Measurements from ENCODE around the gene AIRE. TPM values are rescaled to one million over a fixed set of nuclear protein-coding genes. Genes with fewer than 3 reads are reported as not detected.

AIRE gene
- total and polyA plus RNA-seq, 4 donors, result 0.10 to 1.1 (median 0.56) TPM

DNA sequence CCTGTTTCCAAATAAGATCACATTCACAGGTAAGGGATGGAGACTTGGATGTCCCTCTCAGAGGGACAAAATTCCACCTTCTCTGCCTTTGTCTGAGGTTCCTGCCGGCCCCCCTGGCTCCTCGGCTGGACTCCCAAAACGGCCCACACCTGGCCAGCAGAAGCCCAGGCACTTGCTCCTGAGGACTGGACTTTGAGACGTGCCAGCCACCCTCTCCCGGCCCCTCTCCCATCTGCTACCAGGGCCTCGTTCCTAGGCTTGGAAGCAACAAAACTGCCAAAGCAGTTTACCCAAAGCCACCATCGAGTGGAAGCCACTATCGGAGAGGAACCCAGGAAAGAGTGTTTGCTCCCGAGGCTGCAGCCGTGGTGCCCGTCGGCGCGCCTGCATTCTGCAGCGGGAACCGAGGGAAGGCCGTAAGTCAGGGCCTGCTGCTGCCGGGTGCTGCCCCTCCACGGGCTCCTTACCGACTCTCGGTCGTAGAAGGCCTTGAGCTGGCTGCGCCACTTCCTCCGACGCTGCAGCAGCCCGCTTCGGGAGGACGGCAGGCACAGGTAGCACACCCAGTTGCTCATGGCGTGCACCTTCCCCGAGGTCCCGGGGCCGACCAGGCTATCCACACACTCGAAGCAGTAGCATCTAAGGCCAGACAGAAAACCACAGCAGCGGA is 27.5 kb upstream of the AIRE start:
- DNase-seq (ENCODE audit: low read depth in 4 of 6, low spot score in 6 of 6), result no peak
- Histone ChIP-seq H3K4me3 (ENCODE audit: low read depth, low read length) (no peak overlapping the region), H3K4me1 (ENCODE audit: control insufficient read depth, insufficient read depth, low read length) (peaks cover 2% of the 10 kb centered on the region), H3K36me3 (ENCODE audit: control insufficient read depth, insufficient read depth, low read length) (no peaks in the 10 kb centered on the region), H3K27me3 (ENCODE audit: control insufficient read depth, insufficient read depth, low read length) (no peaks in the 10 kb centered on the region), H3K27ac (ENCODE audit: low read depth, low read length) (no peak overlapping the region), H3K9me3 (ENCODE audit: control insufficient read depth, insufficient read depth, low read length) (no peaks in the 10 kb centered on the region)
- 87% methylated on average over 33 of the region's 34 CpGs for WGBS (ENCODE audit: insufficient coverage)

DNA sequence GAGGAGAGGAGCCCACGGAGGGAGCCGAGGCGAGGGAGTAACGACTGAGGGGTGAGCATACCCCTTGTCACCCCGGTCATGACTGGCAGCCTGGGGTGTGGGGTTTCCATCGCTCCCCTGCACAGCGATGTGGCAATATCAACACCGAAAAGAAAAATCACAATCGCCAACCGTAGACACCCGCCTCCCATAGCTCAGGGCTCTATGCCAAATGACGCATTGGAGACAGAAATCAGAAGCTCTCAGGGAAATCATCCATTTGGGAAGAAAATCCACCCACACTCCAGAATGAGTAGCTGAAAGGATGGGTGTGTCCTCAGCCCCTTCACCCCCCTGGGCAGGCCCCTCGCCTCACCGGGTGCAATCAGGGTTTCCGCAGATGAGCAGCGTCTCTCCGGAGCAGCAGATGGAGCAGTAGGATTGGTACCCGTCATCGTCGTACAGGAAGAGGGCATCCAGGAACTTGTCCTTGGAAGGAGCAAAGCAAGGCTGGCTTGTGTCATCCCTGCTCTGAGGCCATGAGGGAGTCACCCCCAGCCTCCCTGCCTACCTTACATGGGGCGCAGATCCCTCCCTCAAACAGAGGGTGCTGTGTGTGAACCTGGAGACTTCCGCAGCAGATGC is 26.5 kb upstream of the AIRE start:
- peaks cover 9% of the 10 kb centered on the region for H3K4me1 ChIP-seq (ENCODE audit: control insufficient read depth, insufficient read depth, low read length)
- no peaks in the 10 kb centered on the region for H3K27me3 ChIP-seq (ENCODE audit: control insufficient read depth, insufficient read depth, low read length)
- WGBS (ENCODE audit: insufficient coverage), result 80% methylated on average over 20 of the region's 22 CpGs
- no peak overlapping the region for H3K27ac ChIP-seq (ENCODE audit: low read depth, low read length)
- no peaks in the 10 kb centered on the region for H3K9me3 ChIP-seq (ENCODE audit: control insufficient read depth, insufficient read depth, low read length)
- H3K4me3 ChIP-seq (ENCODE audit: low read depth, low read length), result no peak overlapping the region
- no peak for DNase-seq (ENCODE audit: low read depth in 4 of 6, low spot score in 6 of 6)
- no peaks in the 10 kb centered on the region for H3K36me3 ChIP-seq (ENCODE audit: control insufficient read depth, insufficient read depth, low read length)

DNA sequence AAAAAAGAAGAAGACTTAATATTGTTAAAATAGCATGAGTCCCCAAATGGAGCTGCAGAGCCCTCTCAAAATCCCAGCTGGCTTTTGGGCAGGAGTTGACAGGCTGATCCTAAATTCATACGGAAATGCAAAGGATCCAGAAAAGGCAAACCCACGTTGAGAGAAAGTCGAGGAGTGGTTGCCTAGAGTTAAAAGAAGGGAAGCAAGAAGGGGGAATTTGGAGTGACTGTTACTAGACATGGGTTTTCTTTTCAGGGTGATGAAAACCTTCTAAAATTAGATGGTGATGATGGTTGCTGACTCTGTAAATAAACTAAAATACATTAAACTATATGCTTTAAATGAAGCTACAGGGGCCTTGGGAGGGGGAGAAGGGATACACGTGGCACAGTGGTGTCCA is 25.6 kb upstream of the AIRE start:
- Histone ChIP-seq H3K4me1 (ENCODE audit: control insufficient read depth, insufficient read depth, low read length) (peaks cover 9% of the 10 kb centered on the region), H3K4me3 (ENCODE audit: low read depth, low read length) (no peak overlapping the region)

DNA sequence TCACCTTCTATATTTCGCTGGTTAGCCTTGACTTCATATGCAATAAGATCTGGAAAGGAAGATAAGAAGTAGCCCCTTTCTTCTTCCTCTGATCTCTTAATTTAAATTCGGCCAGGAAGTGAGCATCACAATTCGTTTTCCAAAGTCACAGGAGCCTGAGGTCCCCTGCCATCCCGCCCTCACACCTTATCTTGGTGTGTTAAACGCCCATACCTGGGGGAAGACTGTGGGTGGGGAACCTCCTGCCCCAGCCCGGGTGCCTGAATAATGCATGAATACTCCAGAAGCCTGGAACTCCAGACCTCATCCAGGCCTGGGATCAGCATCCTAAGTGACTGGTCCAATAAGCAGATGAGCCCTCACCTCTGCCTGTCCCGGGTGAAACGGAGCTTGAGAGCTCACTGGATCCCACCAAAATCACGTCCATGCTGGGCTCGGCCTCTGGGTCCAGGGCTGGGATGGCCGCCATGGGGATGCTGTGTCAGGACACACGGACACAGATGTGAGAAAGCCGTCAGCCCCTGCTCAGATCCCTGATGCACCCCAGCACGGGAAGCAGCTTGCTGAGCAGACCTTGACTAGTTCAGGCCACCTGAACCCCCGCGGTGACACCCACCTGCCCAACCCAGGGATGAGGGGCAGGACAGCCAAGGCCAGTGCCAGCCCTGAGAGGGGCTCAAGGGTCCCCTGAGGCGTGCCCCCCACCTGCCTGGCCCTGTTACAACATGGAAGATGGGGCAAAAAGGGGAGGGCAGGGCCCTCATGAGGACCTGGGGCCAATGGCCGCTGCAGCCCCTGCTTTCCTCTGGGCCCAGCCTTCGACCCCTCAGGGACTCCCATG is 24.7 kb upstream of the AIRE start:
- Histone ChIP-seq H3K4me3 (ENCODE audit: low read depth, low read length) (no peak overlapping the region), H3K27me3 (ENCODE audit: control insufficient read depth, insufficient read depth, low read length) (no peaks in the 10 kb centered on the region), H3K4me1 (ENCODE audit: control insufficient read depth, insufficient read depth, low read length) (peaks cover 9% of the 10 kb centered on the region), H3K27ac (ENCODE audit: low read depth, low read length) (no peak overlapping the region), H3K36me3 (ENCODE audit: control insufficient read depth, insufficient read depth, low read length) (no peaks in the 10 kb centered on the region), H3K9me3 (ENCODE audit: control insufficient read depth, insufficient read depth, low read length) (no peaks in the 10 kb centered on the region)
- WGBS (ENCODE audit: insufficient coverage), result 85% methylated on average over 14 of the region's 19 CpGs
- no peak for DNase-seq (ENCODE audit: low read depth in 4 of 6, low spot score in 6 of 6)

More for the DNA sequence above, 25.6 kb upstream of the AIRE start:
- WGBS (ENCODE audit: insufficient coverage), result 78% methylated on average over 3 of the region's 4 CpGs
- Histone ChIP-seq H3K36me3 (ENCODE audit: control insufficient read depth, insufficient read depth, low read length) (no peaks in the 10 kb centered on the region), H3K27me3 (ENCODE audit: control insufficient read depth, insufficient read depth, low read length) (no peaks in the 10 kb centered on the region), H3K9me3 (ENCODE audit: control insufficient read depth, insufficient read depth, low read length) (no peaks in the 10 kb centered on the region), H3K27ac (ENCODE audit: low read depth, low read length) (no peak overlapping the region)
- DNase-seq (ENCODE audit: low read depth in 4 of 6, low spot score in 6 of 6), result no peak

DNA sequence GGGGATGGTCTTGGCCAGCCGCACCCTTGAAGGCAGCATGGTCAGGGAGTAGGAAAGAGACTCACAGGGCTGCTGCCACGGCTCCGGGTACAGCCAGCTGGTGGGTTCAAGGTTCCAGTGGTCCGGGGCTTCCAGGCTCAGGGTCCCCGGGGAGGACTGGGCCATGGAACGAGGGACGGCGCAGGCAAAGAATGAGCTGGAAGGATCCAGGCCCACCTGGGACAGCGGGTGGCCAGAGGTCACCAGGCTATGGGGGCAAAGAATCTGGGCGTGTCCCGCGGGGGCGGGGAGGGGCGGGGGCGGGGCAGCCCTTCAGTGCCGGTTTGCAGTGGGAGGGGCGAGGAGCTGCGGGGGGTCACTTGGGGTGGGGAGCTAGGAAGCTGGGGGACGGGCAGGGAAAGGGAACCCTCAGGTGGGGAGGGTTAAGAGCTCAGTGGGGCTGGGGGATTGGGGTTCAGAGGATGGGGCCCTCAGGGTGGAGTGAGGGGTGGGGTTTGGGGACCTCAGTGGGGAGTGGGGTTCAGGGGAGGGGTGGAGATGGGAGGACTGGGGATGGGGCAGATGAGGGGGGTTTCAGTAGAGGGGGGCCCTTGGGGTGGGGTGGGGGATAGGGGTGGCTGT is 23.9 kb upstream of the AIRE start, which contains the start of gene DNMT3L:
DNMT3L (minus strand) TSS at position 223 of the 621 bp plus-strand sequence. CDS start 638 bp downstream, outside the sequence.
- DNase-seq (ENCODE audit: low read depth in 4 of 6, low spot score in 6 of 6), result no peak
- H3K4me1 ChIP-seq (ENCODE audit: control insufficient read depth, insufficient read depth, low read length), result peaks cover 9% of the 10 kb centered on the region
- no peaks in the 10 kb centered on the region for H3K9me3 ChIP-seq (ENCODE audit: control insufficient read depth, insufficient read depth, low read length)
- no peak within 1 kb of the TSS for H3K27ac ChIP-seq (ENCODE audit: low read depth, low read length)
- no peaks in the 10 kb centered on the region for H3K36me3 ChIP-seq (ENCODE audit: control insufficient read depth, insufficient read depth, low read length)
- H3K4me3 ChIP-seq (ENCODE audit: low read depth, low read length), result no peak within 1 kb of the TSS
- 77% methylated on average over 18 of the region's 19 CpGs for WGBS (ENCODE audit: insufficient coverage)
- H3K27me3 ChIP-seq (ENCODE audit: control insufficient read depth, insufficient read depth, low read length), result no peaks in the 10 kb centered on the region

DNA sequence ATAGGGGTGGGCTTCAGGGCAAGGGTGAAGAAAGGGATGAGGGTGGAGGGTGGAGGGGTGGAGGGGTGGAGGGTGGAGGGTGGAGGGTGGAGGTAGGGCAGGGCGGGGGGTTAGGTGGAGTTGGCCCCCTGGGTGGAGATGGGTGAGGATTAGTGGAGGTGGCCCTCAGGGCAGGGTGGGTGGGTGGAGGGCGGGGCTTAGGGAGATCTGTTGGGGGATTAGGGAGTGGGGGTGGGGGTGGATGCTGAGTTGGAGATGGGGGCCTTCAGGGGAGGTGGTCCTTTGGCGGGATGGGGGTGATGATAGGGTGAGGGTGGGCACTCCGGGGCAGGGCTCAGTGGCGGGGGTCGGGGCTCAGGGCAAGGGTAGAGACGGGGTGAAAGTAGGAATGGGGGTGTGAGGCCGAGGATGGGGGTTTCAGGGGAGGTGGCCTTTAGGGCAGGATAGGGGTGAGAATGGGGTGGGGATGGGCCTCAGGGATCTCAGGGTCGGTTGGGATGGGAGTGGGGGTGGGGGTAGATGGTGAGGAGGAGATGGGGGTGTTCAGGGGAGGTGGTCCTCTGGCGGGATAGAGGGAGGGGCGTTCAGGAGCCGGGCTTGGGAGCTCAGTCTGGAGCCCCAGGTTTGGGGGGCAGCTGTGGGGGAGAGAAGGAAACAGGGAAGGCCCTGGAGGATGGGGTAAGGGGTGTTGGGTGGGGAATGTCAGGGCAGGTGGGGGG is 23.2 kb upstream of the AIRE start:
- Histone ChIP-seq H3K4me1 (ENCODE audit: control insufficient read depth, insufficient read depth, low read length) (peaks cover 9% of the 10 kb centered on the region), H3K27me3 (ENCODE audit: control insufficient read depth, insufficient read depth, low read length) (no peaks in the 10 kb centered on the region), H3K36me3 (ENCODE audit: control insufficient read depth, insufficient read depth, low read length) (no peaks in the 10 kb centered on the region), H3K27ac (ENCODE audit: low read depth, low read length) (no peak overlapping the region), H3K9me3 (ENCODE audit: control insufficient read depth, insufficient read depth, low read length) (no peaks in the 10 kb centered on the region), H3K4me3 (ENCODE audit: low read depth, low read length) (no peak overlapping the region)
- no peak for DNase-seq (ENCODE audit: low read depth in 4 of 6, low spot score in 6 of 6)
- 85% methylated on average over 10 of the region's 12 CpGs for WGBS (ENCODE audit: insufficient coverage)

DNA sequence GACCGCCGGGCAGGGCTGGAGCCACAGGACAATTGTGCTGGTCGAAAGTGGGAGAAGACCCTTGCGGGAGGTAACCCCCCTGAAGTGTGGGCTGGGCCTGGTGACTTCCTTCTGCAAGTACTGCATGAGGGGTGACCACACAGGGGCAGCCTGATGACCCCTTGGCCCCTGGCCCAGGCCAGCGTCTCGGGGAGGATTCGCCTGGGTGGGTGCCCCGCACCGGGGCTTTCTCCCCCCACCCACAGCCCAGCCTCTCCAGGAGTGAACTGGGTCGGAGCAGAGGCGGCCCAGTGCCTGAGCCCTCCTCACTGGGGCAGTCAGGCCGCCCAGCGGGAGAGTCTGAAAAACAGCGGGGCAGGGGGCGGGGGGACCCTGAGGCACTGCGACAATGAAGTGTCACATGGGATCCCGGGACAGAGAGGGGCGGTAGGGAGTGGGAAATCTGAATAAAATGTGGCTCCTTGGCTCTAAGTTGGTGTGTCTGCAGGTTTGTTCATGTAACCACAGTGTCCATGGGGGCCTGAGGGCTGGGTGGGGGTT is 22.4 kb upstream of the AIRE start:
- DNase-seq (ENCODE audit: low read depth in 4 of 6, low spot score in 6 of 6), result no peak
- Histone ChIP-seq H3K4me1 (ENCODE audit: control insufficient read depth, insufficient read depth, low read length) (peaks cover 9% of the 10 kb centered on the region), H3K27me3 (ENCODE audit: control insufficient read depth, insufficient read depth, low read length) (no peaks in the 10 kb centered on the region), H3K36me3 (ENCODE audit: control insufficient read depth, insufficient read depth, low read length) (no peaks in the 10 kb centered on the region), H3K27ac (ENCODE audit: low read depth, low read length) (no peak overlapping the region), H3K9me3 (ENCODE audit: control insufficient read depth, insufficient read depth, low read length) (no peaks in the 10 kb centered on the region), H3K4me3 (ENCODE audit: low read depth, low read length) (no peak overlapping the region)
- WGBS (ENCODE audit: insufficient coverage), result 24% methylated on average over 15 of the region's 18 CpGs

DNA sequence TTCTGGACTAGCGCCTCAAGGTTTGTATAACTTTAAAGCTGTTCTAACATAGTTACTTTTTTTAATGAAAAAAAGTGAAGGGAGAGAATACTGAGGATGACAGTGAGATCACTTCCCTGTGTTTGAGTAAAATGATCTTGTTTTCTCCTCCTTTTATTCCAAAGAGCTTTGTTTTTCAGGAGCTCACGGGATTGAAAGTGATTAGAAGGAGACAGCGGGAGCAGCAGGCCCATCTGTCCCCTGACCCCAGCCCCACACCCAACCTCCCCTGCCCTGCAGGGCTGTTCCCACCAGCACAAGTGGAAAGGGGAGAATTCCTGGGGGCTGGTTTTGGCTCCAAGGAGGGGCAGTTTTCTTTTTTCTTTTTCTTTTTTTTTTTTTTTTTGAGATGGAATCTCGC is 21.9 kb upstream of the AIRE start:
- Histone ChIP-seq H3K36me3 (ENCODE audit: control insufficient read depth, insufficient read depth, low read length) (no peaks in the 10 kb centered on the region), H3K27ac (ENCODE audit: low read depth, low read length) (no peak overlapping the region), H3K27me3 (ENCODE audit: control insufficient read depth, insufficient read depth, low read length) (no peaks in the 10 kb centered on the region), H3K9me3 (ENCODE audit: control insufficient read depth, insufficient read depth, low read length) (no peaks in the 10 kb centered on the region), H3K4me1 (ENCODE audit: control insufficient read depth, insufficient read depth, low read length) (peaks cover 9% of the 10 kb centered on the region), H3K4me3 (ENCODE audit: low read depth, low read length) (no peak overlapping the region)
- WGBS (ENCODE audit: insufficient coverage), result 100% methylated on average over 1 of the region's 4 CpGs
- DNase-seq (ENCODE audit: low read depth in 4 of 6, low spot score in 6 of 6), result no peak

Measured in spinal cord (tissue), 10 donors.